ENCODE data around the gene LIPM.

The LIPM gene

GRCh38 chr10:88857831-88858230 lies 55.3 kb downstream of the LIPM start:
- Histone ChIP-seq H3K27ac (no peak overlapping the region), H3K4me3 (ENCODE audit: low read depth, low read length) (no peak overlapping the region), H3K4me1 (no peaks in the 10 kb centered on the region)

GRCh38 chr10:88858491-88858890 lies 56.0 kb downstream of the LIPM start:
- Histone ChIP-seq H3K27ac (no peak overlapping the region), H3K9ac (no peak overlapping the region), H3K79me2 (no peaks in the 10 kb centered on the region), H3K4me2 (ENCODE audit: low read length) (no peak overlapping the region), H2AFZ (no peak overlapping the region), H3K9me3 (ENCODE audit: control insufficient read depth, low read length) (no peaks in the 10 kb centered on the region), H3K4me1 (no peaks in the 10 kb centered on the region), H3K4me3 (ENCODE audit: low read depth, low read length) (no peak overlapping the region), H3K36me3 (ENCODE audit: control insufficient read depth, insufficient read depth, low read length) (no peaks in the 10 kb centered on the region), H3K27me3 (ENCODE audit: control insufficient read depth, insufficient read depth, low read length) (no peaks in the 10 kb centered on the region)
- TF ChIP-seq CTCF (IDR thresholded peaks at IDR 0.05) = no peak

More at GRCh38 chr10:88857831-88858230, 55.3 kb downstream of the LIPM start:
- TF ChIP-seq CTCF (IDR thresholded peaks at IDR 0.05) = no peak
- Histone ChIP-seq H3K27me3 (ENCODE audit: control insufficient read depth, insufficient read depth, low read length) (no peaks in the 10 kb centered on the region), H3K4me2 (ENCODE audit: low read length) (no peak overlapping the region), H3K36me3 (ENCODE audit: control insufficient read depth, insufficient read depth, low read length) (no peaks in the 10 kb centered on the region), H3K9ac (no peak overlapping the region), H3K9me3 (ENCODE audit: control insufficient read depth, low read length) (no peaks in the 10 kb centered on the region), H2AFZ (no peak overlapping the region), H3K79me2 (no peaks in the 10 kb centered on the region)

- H3K4me1 ChIP-seq = no peaks in the 10 kb centered on the region
- H3K36me3 ChIP-seq (ENCODE audit: control insufficient read depth, insufficient read depth, low read length) = no peaks in the 10 kb centered on the region
- TF ChIP-seq CTCF (IDR thresholded peaks at IDR 0.05) = no peak
- H3K4me2 ChIP-seq (ENCODE audit: low read length) = no peak overlapping the region
- no peak overlapping the region for H2AFZ ChIP-seq
- H3K27ac ChIP-seq = no peak overlapping the region
- H3K9ac ChIP-seq = no peak overlapping the region
- no peaks in the 10 kb centered on the region for H3K79me2 ChIP-seq
- no peaks in the 10 kb centered on the region for H3K27me3 ChIP-seq (ENCODE audit: control insufficient read depth, insufficient read depth, low read length)
- no peak overlapping the region for H3K4me3 ChIP-seq (ENCODE audit: low read depth, low read length)
- no peaks in the 10 kb centered on the region for H3K9me3 ChIP-seq (ENCODE audit: control insufficient read depth, low read length)
Observed at GRCh38 chr10:88861036-88861435, 58.5 kb downstream of the LIPM start.

- no peaks in the 10 kb centered on the region for H3K79me2 ChIP-seq
- no peak overlapping the region for H2AFZ ChIP-seq
- TF ChIP-seq CTCF (IDR thresholded peaks at IDR 0.05) = no peak
- no peak overlapping the region for H3K4me2 ChIP-seq (ENCODE audit: low read length)
- H3K4me1 ChIP-seq = no peaks in the 10 kb centered on the region
- no peak overlapping the region for H3K27ac ChIP-seq
- no peaks in the 10 kb centered on the region for H3K9me3 ChIP-seq (ENCODE audit: control insufficient read depth, low read length)
- no peak overlapping the region for H3K9ac ChIP-seq
- H3K27me3 ChIP-seq (ENCODE audit: control insufficient read depth, insufficient read depth, low read length) = no peaks in the 10 kb centered on the region
- H3K36me3 ChIP-seq (ENCODE audit: control insufficient read depth, insufficient read depth, low read length) = no peaks in the 10 kb centered on the region
- no peak overlapping the region for H3K4me3 ChIP-seq (ENCODE audit: low read depth, low read length)
Observed at GRCh38 chr10:88865281-88865876, 62.8 kb downstream of the LIPM start.

DNA sequence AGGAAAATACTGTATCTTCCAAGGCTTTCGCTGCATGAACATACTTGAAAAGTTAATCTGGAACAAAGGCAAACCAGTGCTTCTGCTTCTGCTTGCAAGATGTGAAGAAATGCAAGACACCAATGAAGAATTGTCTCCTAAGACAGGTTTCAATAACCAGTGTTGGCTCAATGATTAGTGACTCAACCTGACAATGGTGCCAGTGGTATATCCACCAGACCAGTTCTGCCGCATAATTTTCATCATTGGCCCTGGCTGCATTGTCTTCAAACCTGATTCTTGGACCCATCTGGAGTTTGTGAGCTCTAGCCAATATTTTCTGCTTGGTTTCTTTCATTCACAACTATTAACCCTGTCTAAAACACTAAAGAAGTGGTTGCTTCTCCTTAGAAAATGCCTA lies 63.9 kb downstream of the LIPM start:
- H3K36me3 ChIP-seq (ENCODE audit: control insufficient read depth, insufficient read depth, low read length) = no peaks in the 10 kb centered on the region
- no peaks in the 10 kb centered on the region for H3K27me3 ChIP-seq (ENCODE audit: control insufficient read depth, insufficient read depth, low read length)
- no peaks in the 10 kb centered on the region for H3K9me3 ChIP-seq (ENCODE audit: control insufficient read depth, low read length)
- no peak overlapping the region for H2AFZ ChIP-seq
- no peak for TF ChIP-seq CTCF (IDR thresholded peaks at IDR 0.05)
- H3K4me1 ChIP-seq = no peaks in the 10 kb centered on the region
- no peak overlapping the region for H3K4me2 ChIP-seq (ENCODE audit: low read length)
- no peak overlapping the region for H3K27ac ChIP-seq
- no peak overlapping the region for H3K4me3 ChIP-seq (ENCODE audit: low read depth, low read length)
- no peaks in the 10 kb centered on the region for H3K79me2 ChIP-seq
- H3K9ac ChIP-seq = no peak overlapping the region

Data from parathyroid adenoma (tissue), 2 donors.